22Rv1 (cell line): Measurements from ENCODE around the gene NUDT9.

Experiments
- ZFX ChIP-seq: fragments of 450-650 bp; IDR thresholded peaks from 2 replicates; pipeline ENCODE4 v1.6.1; 2017; ENCODE audit warnings: antibody characterized with exemption, borderline replicate concordance
- TF ChIP-seq, protein P1 (sequence below): fragments of 450-650 bp; IDR thresholded peaks from 2 replicates; pipeline ENCODE4 v1.5.1; 2017; ENCODE audit warnings: mild to moderate bottlenecking

DNA sequence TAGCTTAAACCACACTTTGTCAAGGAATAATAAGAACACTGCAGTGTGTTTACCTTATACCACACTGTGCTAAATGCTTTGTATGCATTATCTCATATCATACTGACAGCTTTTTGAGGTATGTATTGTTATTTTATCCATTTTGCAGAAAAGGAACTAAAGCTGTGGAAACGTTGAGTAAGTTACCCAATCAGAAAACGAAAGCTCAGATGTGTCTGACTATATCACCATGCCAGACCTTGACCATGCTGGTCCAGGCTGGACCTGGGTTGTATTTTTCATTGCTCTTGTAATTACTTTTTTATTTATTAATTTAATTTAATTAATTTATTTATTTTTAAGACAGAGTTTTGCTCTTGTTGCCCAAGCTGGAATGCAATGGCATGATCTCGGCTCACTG lies 33.5 kb upstream of the NUDT9 start:
- TF ChIP-seq, protein P1, sequence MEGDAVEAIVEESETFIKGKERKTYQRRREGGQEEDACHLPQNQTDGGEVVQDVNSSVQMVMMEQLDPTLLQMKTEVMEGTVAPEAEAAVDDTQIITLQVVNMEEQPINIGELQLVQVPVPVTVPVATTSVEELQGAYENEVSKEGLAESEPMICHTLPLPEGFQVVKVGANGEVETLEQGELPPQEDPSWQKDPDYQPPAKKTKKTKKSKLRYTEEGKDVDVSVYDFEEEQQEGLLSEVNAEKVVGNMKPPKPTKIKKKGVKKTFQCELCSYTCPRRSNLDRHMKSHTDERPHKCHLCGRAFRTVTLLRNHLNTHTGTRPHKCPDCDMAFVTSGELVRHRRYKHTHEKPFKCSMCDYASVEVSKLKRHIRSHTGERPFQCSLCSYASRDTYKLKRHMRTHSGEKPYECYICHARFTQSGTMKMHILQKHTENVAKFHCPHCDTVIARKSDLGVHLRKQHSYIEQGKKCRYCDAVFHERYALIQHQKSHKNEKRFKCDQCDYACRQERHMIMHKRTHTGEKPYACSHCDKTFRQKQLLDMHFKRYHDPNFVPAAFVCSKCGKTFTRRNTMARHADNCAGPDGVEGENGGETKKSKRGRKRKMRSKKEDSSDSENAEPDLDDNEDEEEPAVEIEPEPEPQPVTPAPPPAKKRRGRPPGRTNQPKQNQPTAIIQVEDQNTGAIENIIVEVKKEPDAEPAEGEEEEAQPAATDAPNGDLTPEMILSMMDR: no peak
- no peak for TF ChIP-seq ZFX
